Adrenal gland (tissue), 12 donors: ENCODE data around the gene CYYR1. TPM values are rescaled to one million over a fixed set of nuclear protein-coding genes. Genes with fewer than 3 reads are reported as not detected.
A peak's percentile ranks its signal among the peaks of the same experiment; 100 is the strongest.

Experiments
- DNase-seq, 7 donors: peaks; one replicate each; pipeline ENCODE4 v3.0.0-alpha.2; 2019 to 2020
- H3K27ac ChIP-seq, 5 donors: fragments of 200-600 bp; sonication (generic) in 4 of 5; 1 replicate in 3 of 5; 2 replicates in 2 of 5; pipeline versions ENCODE4 v1.5.1 to v1.8.0; 2016 to 2020; ENCODE audit warnings: mild to moderate bottlenecking in 1 of 5
- H3K27me3 ChIP-seq: fragments of 200-600 bp; 2 replicates; pipeline ENCODE4 v1.8.0; 2021
- H3K36me3 ChIP-seq, 2 donors: fragments of 200-600 bp; replicated peaks in 1 of 2; 1 replicate in 1 of 2; 2 replicates in 1 of 2; pipeline versions ENCODE4 v1.5.1 to v1.8.0; 2018 to 2022
- H3K4me1 ChIP-seq, 2 donors: fragments of 200-600 bp; replicated peaks in 1 of 2; 1 replicate in 1 of 2; 2 replicates in 1 of 2; pipeline versions ENCODE4 v1.5.1 to v1.8.0; 2018 to 2021
- H3K4me3 ChIP-seq, 4 donors: fragments of 200-600 bp; sonication (generic) in 3 of 4; one replicate each; pipeline ENCODE4 v1.5.1; 2016 to 2018
- H3K9me3 ChIP-seq, 3 donors: fragments of 200-600 bp; sonication (generic) in 1 of 3; replicated peaks in 1 of 3; 1 replicate in 2 of 3; 2 replicates in 1 of 3; pipeline versions ENCODE4 v1.5.1 to v1.8.0; 2016 to 2021
- CTCF ChIP-seq, 6 experiments: fragments of 450-650 bp in 4 of 6; fragments of 200-600 bp in 2 of 6; sonication (generic) in 1 of 6; IDR thresholded peaks; 1 replicate in 5 of 6; 2 replicates in 1 of 6; pipeline versions ENCODE4 v1.5.1 to v1.8.0; 2016 to 2021; ENCODE audit warnings: antibody characterized with exemption in 6 of 6, mild to moderate bottlenecking in 2 of 6, moderate library complexity in 1 of 6
- POLR2A ChIP-seq, 2 donors: fragments of 450-650 bp; IDR thresholded peaks; one replicate each; pipeline ENCODE4 v1.6.1; 2017; ENCODE audit warnings: antibody characterized with exemption in 2 of 2, mild to moderate bottlenecking in 2 of 2, moderate library complexity in 1 of 2
- WGBS, 4 donors: extraction: QIAGEN DNeasy Blood & Tissue Kit in 2 of 4; methylation state at CpG; one replicate each; pipeline versions ENCODE4 v1.1.5 to v1.1.7; 2013 to 2017; 5-methylcytosine and 5-hydroxymethylcytosine counted together
- intact Hi-C, 2 donors: fragments of 100-400 bp; cut with DNase I; formaldehyde crosslinking; loops; one replicate each; pipeline versions ENCODE4 v1.14.1 to v1.15.0; 2022 to 2023
- polyA plus RNA-seq, 3 donors: library from polyadenylated mRNA; stranded (reverse); fragments of 200-250 nt in 2 of 3; fragments of 350-450 nt in 1 of 3; fragmentation: Illumina TruSeq in 1 of 3; extraction: RNeasy Lipid Tissue Mini Kit (QIAGEN cat#74804) in 1 of 3; gene quantifications; one replicate each; pipeline ENCODE4 v1.2.3, GENCODE V29; 2013 to 2014
- total RNA-seq, 9 donors: library from RNA; depleted of rRNA in 4 of 9; stranded (reverse); fragments of >200 nt in 4 of 9; fragments of 120-200 nt in 1 of 9; fragmentation: NEBNext Ultra II Directional in 1 of 9; extraction: Animal tissue kit (Norgen Biotek cat#: 25700) in 1 of 9; gene quantifications; one replicate each; pipeline versions ENCODE4 v1.1.0 to v1.2.4, GENCODE V29; 2013 to 2023
- donor health status: healthy with polysubstance abuse.
- donor health status: Bipolar disorder and iron deficiency.
- donor health status: DM: yes; HTN: yes; CAD: no.
- donor health status: DM: no; HTN: no; CAD: no.
- donor health status: DM: no; HTN: no; CAD: no.
- donor health status: DM: yes; HTN: yes; CAD: no.

CYYR1 gene
- total and polyA plus RNA-seq, 12 donors: 30.4 to 114 (median 59.7) TPM

GRCh38 chr21:26553898-26554297 is 19.2 kb downstream of the CYYR1 start:
- TF ChIP-seq POLR2A (IDR thresholded peaks at IDR 0.05) (no peak), CTCF (IDR thresholded peaks at IDR 0.05) (no peak)
- Histone ChIP-seq H3K27ac (no peak overlapping the region), H3K4me1 (peaks cover 0 to 29% of the 10 kb centered on the region in 2 donors), H3K4me3 (no peak overlapping the region), H3K36me3 (no peaks in the 10 kb centered on the region), H3K9me3 (no peaks in the 10 kb centered on the region), H3K27me3 (no peaks in the 10 kb centered on the region)
- DNase-seq: no peak
- 79 to 88% (median 80%) methylated on average over 2 of the region's 2 CpGs for WGBS, 4 donors
- intact Hi-C loops: no loop called here

- Histone ChIP-seq H3K27ac (no peak overlapping the region), H3K9me3 (no peaks in the 10 kb centered on the region), H3K27me3 (no peaks in the 10 kb centered on the region), H3K4me3 (no peak overlapping the region), H3K4me1 (peaks cover 8 to 24% of the 10 kb centered on the region in 2 donors), H3K36me3 (no peaks in the 10 kb centered on the region)
- DNase-seq: peak in 1 of 7 donors; percentile 6
- intact Hi-C loops: no loop called here
- 38 to 58% (median 49%) methylated on average over 2 of the region's 2 CpGs for WGBS, 4 donors
- no peak for TF ChIP-seq CTCF (IDR thresholded peaks at IDR 0.05)
- TF ChIP-seq POLR2A (IDR thresholded peaks at IDR 0.05): no peak
Measured at GRCh38 chr21:26550326-26550725, 22.8 kb downstream of the CYYR1 start.

GRCh38 chr21:26546446-26547097 is 26.5 kb downstream of the CYYR1 start:
- Histone ChIP-seq H3K27ac (peak overlapping the region in 2 of 5 donors; percentile 43 to 62), H3K4me1 (peaks cover 8% of the 10 kb centered on the region in 2 donors), H3K36me3 (no peaks in the 10 kb centered on the region), H3K9me3 (no peaks in the 10 kb centered on the region), H3K4me3 (no peak overlapping the region), H3K27me3 (no peaks in the 10 kb centered on the region)
- no peak for TF ChIP-seq POLR2A (IDR thresholded peaks at IDR 0.05)
- no peak for TF ChIP-seq CTCF (IDR thresholded peaks at IDR 0.05)
- intact Hi-C loops: no loop called here
- DNase-seq: peak; percentile 15 to 69 (median 45)
- 67 to 79% (median 69%) methylated on average over 8 of the region's 8 CpGs for WGBS, 4 donors

- no peak for TF ChIP-seq CTCF (IDR thresholded peaks at IDR 0.05)
- TF ChIP-seq POLR2A (IDR thresholded peaks at IDR 0.05): no peak
- Histone ChIP-seq H3K27ac (no peak overlapping the region), H3K4me3 (no peak overlapping the region), H3K27me3 (no peaks in the 10 kb centered on the region), H3K9me3 (no peaks in the 10 kb centered on the region), H3K4me1 (peaks cover 0 to 8% of the 10 kb centered on the region in 2 donors), H3K36me3 (no peaks in the 10 kb centered on the region)
- WGBS, 4 donors: 67 to 74% (median 68%) methylated on average over 7 of the region's 7 CpGs
- intact Hi-C loops: no loop called here
- DNase-seq: no peak
Measured at GRCh38 chr21:26544201-26544775, 28.8 kb downstream of the CYYR1 start.
